Fibroblast of gingiva (primary cell): ENCODE data around the gene LRIG1.

ENCODE experiments used
- DNase-seq: peaks from one replicate; pipeline ENCODE4 v3.0.0-alpha.2; 2011; ENCODE audit warnings: low read depth

Gene LRIG1

GRCh38 chr3:66500576-66501482 lies at the start of gene LRIG1:
TSS of gene LRIG1 (minus strand) at chr3:66501022. CDS start at chr3:66500407, 615 bp downstream.
- peak; percentile 98 for DNase-seq

GRCh38 chr3:66544619-66545429 lies 44.0 kb upstream of the LRIG1 start:
- no peak for DNase-seq

- no peak for DNase-seq
Measured at GRCh38 chr3:66542153-66542552, 41.3 kb upstream of the LRIG1 start.

GRCh38 chr3:66539466-66539989 lies 38.7 kb upstream of the LRIG1 start:
- DNase-seq = no peak

GRCh38 chr3:66538390-66538789 lies 37.6 kb upstream of the LRIG1 start:
- no peak for DNase-seq

- DNase-seq = no peak
Measured at GRCh38 chr3:66537735-66538134, 36.9 kb upstream of the LRIG1 start.

GRCh38 chr3:66536791-66537190 lies 36.0 kb upstream of the LRIG1 start:
- no peak for DNase-seq

- DNase-seq = no peak
Measured at GRCh38 chr3:66534304-66534845, 33.6 kb upstream of the LRIG1 start.

GRCh38 chr3:66532613-66533012 lies 31.8 kb upstream of the LRIG1 start:
- no peak for DNase-seq

GRCh38 chr3:66532160-66532587 lies 31.4 kb upstream of the LRIG1 start:
- DNase-seq = no peak

GRCh38 chr3:66531256-66531655 lies 30.4 kb upstream of the LRIG1 start:
- DNase-seq = no peak

- DNase-seq = no peak
Measured at GRCh38 chr3:66527246-66527645, 26.4 kb upstream of the LRIG1 start.

- DNase-seq = no peak
Measured at GRCh38 chr3:66525771-66526170, 24.9 kb upstream of the LRIG1 start.

- no peak for DNase-seq
Measured at GRCh38 chr3:66520724-66521123, 19.9 kb upstream of the LRIG1 start.

GRCh38 chr3:66518644-66519043 lies 17.8 kb upstream of the LRIG1 start:
- DNase-seq = no peak

GRCh38 chr3:66518126-66518525 lies 17.3 kb upstream of the LRIG1 start:
- DNase-seq = no peak

GRCh38 chr3:66517241-66517640 lies 16.4 kb upstream of the LRIG1 start:
- no peak for DNase-seq

- DNase-seq = no peak
Measured at GRCh38 chr3:66508461-66508860, 7.6 kb upstream of the LRIG1 start.

- no peak for DNase-seq
Measured at GRCh38 chr3:66507423-66508260, 6.8 kb upstream of the LRIG1 start.

GRCh38 chr3:66506154-66506553 lies 5.3 kb upstream of the LRIG1 start:
- no peak for DNase-seq

GRCh38 chr3:66504850-66505641 lies 4.2 kb upstream of the LRIG1 start:
- DNase-seq = no peak
